ENCODE results near the gene ABHD11. TPM values are rescaled to one million over a fixed set of nuclear protein-coding genes. Genes with fewer than 3 reads are reported as not detected.

The ABHD11 gene
- total RNA-seq, 1 donor from 2014 or later, result 43.9 TPM

- Mint-ChIP-seq H3K9me3 (no peaks in the 10 kb centered on the region), H3K4me3 (peak overlapping the region; percentile 82), H3K36me3 (no peaks in the 10 kb centered on the region), H3K4me1 (ENCODE audit: unreplicated experiment) (peaks cover 13% of the 10 kb centered on the region), H3K27ac (peak overlapping the region; percentile 100), H3K27me3 (peaks cover 11% of the 10 kb centered on the region)
- no peak for TF ChIP-seq CTCF (conservative IDR thresholded peaks at IDR 0.05)
- DNase-seq (ENCODE audit: extremely low spot score, unreplicated experiment), result no peak
Observed at GRCh38 chr7:73740771-73741170, 2.2 kb upstream of the ABHD11 start.

DNA sequence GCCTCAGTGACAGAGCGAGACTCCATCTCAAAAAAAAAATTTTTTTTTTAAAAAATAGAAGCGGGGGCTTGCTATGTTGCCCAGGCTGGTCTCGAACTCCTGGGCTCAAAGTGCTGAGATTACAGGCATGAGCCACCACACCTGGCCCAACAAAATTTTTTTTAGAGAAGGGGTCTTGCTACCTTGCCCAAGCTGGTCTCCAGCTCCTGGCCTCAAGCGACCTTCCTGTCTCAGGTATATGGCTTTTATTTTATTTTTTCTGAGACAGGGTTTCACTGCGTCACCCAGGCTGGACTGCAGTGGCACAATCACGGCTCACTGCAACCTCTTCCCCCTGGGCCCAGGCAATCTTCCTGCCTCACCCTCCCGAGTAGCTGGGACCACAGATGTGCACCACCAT, 1.6 kb upstream of the ABHD11 start:
- H3K36me3 Mint-ChIP-seq, result no peaks in the 10 kb centered on the region
- H3K27ac Mint-ChIP-seq, result peak overlapping the region; percentile 100
- peaks cover 11% of the 10 kb centered on the region for H3K27me3 Mint-ChIP-seq
- peak overlapping the region; percentile 82 for H3K4me3 Mint-ChIP-seq
- peaks cover 13% of the 10 kb centered on the region for H3K4me1 Mint-ChIP-seq (ENCODE audit: unreplicated experiment)
- no peak for DNase-seq (ENCODE audit: extremely low spot score, unreplicated experiment)
- no peak for TF ChIP-seq CTCF (conservative IDR thresholded peaks at IDR 0.05)
- no peaks in the 10 kb centered on the region for H3K9me3 Mint-ChIP-seq

GRCh38 chr7:73739387-73739767, 775 bp upstream of the ABHD11 start:
- Mint-ChIP-seq H3K27me3 (peaks cover 11% of the 10 kb centered on the region), H3K36me3 (no peaks in the 10 kb centered on the region), H3K4me3 (peak overlapping the region; percentile 96), H3K4me1 (ENCODE audit: unreplicated experiment) (peaks cover 21% of the 10 kb centered on the region), H3K27ac (peak overlapping the region; percentile 97), H3K9me3 (peaks cover 3% of the 10 kb centered on the region)
- DNase-seq (ENCODE audit: extremely low spot score, unreplicated experiment), result no peak
- no peak for TF ChIP-seq CTCF (conservative IDR thresholded peaks at IDR 0.05)

DNA sequence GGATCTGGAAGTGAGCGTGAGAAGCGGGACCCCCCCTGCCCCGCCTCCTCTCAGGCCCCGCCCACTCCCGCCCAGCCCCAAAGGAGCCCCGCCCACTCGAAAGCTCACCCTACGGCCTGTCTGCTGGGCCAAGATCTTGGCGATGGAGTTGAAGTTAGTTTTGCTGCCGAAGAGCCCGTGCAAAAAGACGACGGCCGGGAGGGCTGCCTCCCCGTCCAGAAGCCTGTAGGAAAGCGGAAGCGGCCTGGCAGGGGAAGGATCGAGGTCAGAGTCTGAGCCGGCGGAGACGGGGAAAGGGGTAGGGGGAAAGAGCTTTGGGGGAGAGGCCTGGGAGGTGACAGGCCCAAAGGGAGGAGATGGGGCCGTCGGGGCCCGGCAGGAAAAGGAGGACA, 386 bp downstream of the ABHD11 start:
- Mint-ChIP-seq H3K36me3 (no peaks in the 10 kb centered on the region), H3K9me3 (peaks cover 3% of the 10 kb centered on the region), H3K4me3 (peak overlapping the region; percentile 96), H3K27ac (peak overlapping the region; percentile 97), H3K4me1 (ENCODE audit: unreplicated experiment) (peaks cover 14% of the 10 kb centered on the region), H3K27me3 (peaks cover 5% of the 10 kb centered on the region)
- DNase-seq (ENCODE audit: extremely low spot score, unreplicated experiment), result no peak
- no peak for TF ChIP-seq CTCF (conservative IDR thresholded peaks at IDR 0.05)

- no peak for TF ChIP-seq CTCF (conservative IDR thresholded peaks at IDR 0.05)
- Mint-ChIP-seq H3K4me1 (ENCODE audit: unreplicated experiment) (peaks cover 12% of the 10 kb centered on the region), H3K27me3 (peaks cover 3% of the 10 kb centered on the region), H3K36me3 (no peaks in the 10 kb centered on the region), H3K4me3 (peak overlapping the region; percentile 96), H3K9me3 (peaks cover 3% of the 10 kb centered on the region), H3K27ac (peak overlapping the region; percentile 97)
- no peak for DNase-seq (ENCODE audit: extremely low spot score, unreplicated experiment)
Observed at GRCh38 chr7:73737491-73738219, 947 bp downstream of the ABHD11 start.

Data from type B pancreatic cell (in vitro differentiated cells).